ENCODE data around the gene AUH.

- TF ChIP-seq CTCF (IDR thresholded peaks at IDR 0.05; ENCODE audit: insufficient read depth, low read length) (no peak), GABPA (IDR thresholded peaks at IDR 0.05; ENCODE audit: low read depth) (no peak), POLR2AphosphoS5 (IDR thresholded peaks at IDR 0.05; ENCODE audit: low read depth) (no peak), REST (IDR thresholded peaks at IDR 0.05; ENCODE audit: insufficient replicate concordance, low read depth) (no peak), SPI1 (IDR thresholded peaks at IDR 0.05; ENCODE audit: borderline replicate concordance, low read depth) (no peak)
Measured at GRCh38 chr9:91338681-91339080, 23.0 kb downstream of the AUH start.
